ENCODE measurements around the gene KIF2A.

Gene KIF2A

DNA sequence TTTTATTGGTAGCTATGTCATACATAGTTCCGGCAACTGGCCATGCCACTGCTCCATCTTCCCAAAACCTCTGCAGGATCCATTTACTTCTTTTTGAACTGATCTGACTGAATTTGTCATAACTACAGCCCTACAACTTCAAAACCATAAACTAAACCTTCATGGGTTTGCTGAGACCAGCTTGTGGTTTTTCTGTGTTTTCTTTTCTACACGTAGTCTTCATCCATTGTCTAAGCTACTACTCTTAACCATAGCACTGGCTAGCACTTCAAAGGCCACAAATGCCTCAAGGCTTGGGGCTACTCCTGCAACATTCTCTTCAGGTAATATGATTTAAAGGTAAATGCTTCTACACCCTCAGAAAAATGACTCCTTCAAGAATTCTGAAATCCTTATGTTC is 9.0 kb upstream of the KIF2A start:
- no peak for DNase-seq

DNA sequence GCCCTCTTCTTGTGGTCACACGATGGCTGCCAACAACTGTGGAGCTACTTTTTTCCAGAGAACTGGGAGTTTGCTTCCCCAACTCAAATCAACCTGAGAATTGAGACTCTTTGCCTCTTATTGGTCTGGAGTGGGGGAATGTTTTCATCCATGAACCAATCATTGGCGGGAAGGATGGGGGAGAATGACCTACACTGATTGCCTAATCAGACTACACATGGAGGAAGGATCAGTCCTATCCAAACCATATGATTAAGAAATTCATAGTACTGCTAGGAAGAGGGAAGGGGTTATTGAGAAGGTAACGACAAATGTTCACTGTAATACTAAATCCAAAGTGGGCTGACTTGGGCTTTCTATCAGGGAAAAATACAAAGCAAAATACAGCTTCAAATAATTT is 7.9 kb upstream of the KIF2A start:
- DNase-seq, result no peak

DNA sequence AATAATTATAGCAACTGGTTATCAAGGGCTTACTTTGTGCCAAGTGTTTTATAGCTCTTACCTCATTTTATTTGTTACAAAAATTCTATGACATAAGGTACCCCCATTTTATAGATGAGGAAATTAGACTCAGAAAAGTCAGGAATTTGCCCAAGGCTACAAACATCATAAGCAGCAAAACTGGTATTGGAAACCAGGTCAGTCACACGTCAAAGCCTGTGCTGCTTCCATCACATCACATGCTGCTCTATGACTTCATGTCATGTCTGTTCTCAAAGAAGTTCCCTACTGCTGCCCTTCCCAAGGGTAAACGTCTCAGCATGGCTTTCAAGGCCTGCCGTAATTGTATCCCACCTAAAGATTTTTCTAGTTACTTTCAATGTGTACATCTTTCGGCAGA is 6.9 kb upstream of the KIF2A start:
- no peak for DNase-seq

DNA sequence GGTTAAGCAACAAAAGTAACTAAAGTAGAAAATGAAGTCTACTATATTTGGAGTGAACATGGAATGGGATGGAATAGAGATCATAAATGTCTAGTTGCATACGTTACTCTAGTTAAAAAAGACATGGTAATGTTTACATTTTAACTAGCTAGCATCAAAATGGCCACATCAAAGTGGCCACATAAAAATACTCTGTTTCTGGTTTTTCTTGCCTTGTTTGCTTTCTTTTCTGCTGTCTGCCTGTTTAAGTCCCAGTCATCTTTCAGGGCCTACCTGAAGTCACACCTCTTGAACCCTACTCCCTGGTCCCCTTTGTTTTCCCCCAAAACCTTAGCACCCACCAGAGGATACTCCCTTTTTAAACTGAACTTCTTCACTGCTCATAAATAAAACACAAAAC is 6.4 kb upstream of the KIF2A start:
- no peak for DNase-seq

DNA sequence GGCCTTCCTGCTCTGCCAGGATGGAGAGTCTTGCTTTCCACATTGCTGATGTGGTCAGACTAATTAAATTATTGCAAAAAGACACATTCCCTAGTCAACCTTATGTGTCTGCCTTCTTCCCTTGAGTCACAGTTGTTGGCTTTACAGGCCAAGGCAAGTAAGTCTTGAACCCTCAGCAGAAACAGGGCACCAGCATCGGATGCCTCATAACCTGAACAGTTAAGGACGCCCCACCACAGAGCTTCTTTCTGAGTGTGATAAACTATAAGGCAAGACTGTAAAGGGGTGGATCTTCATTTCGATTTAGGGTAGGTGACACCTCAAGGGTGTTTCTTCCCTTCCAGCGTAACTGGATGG is 670 bp upstream of the KIF2A start:
- no peak for DNase-seq

DNA sequence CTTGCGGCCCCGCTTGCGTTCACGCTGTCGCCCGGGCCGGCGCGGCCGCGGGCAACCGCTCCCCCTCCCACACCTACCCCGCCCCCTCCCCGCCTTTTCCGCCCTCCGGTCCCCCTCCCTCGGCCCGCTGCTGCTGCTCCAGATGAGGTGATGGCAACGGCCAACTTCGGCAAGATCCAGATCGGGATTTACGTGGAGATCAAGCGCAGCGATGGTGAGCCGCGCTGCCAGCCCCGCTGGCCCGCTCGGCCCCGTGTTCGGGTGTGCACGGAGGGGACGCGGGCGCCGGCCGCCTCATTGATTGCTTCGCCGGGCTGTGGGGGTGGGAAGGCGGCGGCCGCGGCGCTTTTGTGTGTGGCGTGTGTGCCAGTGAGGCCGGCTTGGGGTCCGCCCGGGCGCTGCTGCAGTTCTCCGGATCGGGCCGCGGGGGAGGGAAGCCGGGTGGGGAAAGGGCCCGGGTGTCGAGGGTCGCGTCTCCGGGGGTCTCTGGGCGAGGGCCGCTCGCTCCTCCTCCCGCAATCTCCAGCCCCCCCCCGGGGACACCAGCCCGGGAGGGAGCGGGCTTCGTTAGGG is 403 bp downstream of the KIF2A start:
- DNase-seq, result no peak

DNA sequence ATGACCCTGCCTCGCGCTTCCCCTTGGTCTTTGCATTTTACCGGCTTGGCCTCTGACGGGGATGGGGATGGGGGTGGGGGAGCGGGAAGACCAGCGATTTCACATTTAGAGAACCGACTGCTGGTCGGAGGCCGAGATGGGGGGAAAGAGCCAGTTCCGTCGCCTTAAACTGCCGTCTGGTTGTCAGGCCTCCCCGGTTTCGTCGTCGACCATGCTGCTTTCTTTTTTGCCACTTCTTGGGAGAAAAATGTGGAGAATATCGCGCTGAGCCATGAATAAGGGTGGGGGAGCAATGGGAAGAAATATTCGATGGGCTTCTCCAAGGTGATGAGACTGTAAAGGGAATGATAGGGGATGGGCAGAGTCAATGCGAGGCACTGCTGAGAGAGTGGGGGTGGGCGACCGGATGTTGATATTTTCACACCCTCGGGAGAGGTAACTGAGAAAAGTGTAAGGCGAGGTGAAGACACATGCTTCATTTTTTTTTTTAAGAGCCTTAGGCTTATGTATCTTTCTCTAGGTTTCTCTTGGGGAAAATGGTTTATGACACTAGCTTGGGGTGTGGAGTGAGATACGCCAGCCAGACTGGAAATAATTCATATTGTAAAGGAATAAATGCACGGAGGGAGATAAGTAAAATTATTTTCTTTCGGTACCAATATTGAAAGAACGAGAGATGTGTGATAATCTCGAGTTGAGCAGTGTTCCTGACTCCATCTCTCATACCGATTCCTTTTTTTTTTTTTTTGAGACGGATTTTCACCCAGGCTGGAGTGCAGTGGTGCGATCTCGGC is 1.1 kb downstream of the KIF2A start:
- DNase-seq, result peak; percentile 86

DNA sequence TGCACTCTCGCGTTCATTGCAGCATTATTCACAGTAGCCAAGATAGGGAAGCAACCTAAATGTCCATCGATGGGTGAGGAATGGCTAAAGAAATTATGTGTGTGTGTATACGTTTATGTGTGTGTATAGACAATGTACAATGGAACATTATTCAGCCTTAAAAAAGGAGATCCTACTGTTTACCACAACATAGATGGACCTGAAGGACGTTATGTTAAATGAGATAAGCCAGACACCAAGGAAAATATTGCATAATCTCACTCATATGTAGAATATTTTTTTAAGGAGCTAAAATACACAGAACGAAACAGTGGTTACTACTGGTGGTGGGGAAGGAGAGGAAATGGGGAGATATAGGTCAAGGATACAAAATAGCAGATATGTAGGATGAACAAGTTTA is 2.4 kb downstream of the KIF2A start:
- no peak for DNase-seq

DNA sequence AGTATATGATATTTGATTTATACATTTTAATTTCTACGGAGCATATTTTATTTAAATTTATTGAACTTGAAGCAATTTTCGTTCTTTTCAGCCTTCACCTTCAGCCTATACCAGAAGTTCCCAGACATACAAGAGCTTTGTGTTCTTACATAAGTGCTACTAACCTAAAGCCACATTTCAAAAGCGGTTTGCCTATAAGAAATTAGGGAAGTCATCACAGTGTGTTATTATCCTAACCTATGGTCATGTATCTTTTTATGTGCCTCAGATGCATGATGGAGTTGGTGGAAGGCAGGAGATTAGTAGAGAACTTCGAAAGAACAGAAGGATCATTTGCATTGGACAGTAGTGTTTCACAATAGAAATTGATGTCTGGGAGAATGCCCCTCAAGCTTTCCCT is 3.1 kb downstream of the KIF2A start:
- no peak for DNase-seq

DNA sequence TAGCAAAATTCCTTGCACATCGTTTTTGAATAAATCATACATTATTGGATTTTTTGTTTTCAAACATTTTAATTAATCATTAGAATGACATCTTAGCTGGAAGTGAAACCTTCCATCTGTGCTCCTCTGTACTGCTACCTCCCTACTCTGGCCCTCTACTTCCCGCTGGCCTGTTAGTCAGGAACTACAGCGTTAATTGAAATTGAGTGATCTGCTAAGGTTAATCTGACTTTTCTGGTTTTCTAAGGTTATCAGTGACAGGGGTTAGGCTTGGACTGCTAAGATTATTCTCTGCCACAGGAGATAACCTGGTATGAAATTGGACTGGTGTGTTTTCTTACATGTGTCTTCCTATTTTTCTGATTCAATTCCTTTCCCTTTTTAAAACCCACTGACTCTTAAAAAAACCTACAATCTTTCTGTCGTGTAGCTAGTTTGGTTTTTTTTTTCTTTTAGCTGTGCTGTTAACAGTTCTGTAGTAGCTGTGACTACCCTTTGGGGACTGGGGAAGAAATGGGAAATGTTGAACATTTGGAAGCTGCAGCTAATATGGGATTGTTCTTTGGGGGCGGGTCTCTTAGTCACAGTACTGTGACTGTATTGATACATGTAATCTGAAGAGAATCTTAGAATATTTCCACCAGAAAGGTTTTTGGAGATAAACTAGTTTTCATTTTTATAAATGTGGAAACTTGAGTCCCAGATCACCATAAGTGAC is 4.6 kb downstream of the KIF2A start:
- DNase-seq, result no peak

DNA sequence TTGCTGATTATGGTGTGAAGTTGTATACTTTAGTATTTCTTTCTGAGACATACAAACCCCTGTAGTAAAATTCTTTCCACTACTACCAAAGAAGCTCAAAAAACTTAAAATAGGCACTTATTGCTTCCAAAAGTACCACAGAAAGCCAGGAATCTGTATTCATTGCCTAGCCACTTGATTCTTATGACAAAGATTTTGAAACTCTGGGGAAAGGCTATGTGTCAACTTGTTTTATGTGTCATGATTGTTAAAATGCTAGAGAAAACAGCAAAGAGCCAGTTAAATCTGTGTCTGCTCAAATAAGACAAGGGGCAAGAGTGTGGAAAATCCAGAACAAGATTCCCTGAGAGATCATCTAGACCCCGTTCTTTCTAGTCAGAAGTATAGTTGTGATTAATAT is 6.0 kb downstream of the KIF2A start:
- DNase-seq, result no peak

DNA sequence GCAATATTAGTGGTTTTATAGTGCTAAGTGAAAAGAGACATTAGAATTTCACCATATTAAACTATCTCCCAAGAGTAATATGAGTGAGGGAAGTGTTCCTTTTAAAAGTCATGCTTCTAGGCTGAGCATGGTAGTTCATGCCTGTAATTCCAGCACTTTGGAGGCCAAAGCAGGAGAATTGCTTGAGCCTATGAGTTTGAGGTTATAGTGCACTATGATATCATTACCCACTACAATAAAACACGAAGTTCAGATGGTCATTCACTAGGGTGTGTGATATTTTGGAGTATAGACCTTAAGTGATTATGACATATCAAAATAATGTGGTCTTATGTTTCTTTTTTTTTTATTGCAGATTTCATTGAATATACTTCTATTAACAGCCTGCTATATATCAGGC is 6.7 kb downstream of the KIF2A start:
- DNase-seq, result no peak

DNA sequence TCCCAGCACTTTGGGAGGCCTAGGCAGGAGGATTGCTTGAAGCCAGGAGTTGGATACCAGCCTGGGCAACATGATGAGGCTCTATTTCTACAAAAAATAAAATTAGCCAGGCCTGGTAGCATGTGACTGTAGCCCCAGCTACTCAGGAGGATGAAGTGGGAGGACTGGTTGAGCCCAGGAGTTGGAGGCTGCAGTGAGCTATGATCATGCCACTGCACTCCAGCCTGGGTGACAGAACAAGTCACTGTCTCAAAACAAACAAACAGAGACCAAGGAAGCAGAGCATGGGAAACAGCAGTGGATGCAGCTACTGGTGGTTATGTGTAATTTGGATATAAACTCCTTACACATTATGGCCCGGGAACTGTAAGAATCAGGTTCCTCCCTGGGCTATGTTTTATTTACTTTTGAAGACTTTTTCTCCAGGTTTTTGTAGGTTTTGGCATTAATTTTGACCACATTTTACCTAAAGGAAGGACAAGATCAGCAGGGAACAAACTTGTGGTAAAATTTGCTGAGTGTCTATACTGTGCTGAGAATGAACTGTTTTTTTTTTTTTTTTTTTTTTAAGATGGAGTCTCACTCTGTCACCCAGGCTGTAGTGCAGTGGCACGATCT is 8.3 kb downstream of the KIF2A start:
- DNase-seq, result no peak

DNA sequence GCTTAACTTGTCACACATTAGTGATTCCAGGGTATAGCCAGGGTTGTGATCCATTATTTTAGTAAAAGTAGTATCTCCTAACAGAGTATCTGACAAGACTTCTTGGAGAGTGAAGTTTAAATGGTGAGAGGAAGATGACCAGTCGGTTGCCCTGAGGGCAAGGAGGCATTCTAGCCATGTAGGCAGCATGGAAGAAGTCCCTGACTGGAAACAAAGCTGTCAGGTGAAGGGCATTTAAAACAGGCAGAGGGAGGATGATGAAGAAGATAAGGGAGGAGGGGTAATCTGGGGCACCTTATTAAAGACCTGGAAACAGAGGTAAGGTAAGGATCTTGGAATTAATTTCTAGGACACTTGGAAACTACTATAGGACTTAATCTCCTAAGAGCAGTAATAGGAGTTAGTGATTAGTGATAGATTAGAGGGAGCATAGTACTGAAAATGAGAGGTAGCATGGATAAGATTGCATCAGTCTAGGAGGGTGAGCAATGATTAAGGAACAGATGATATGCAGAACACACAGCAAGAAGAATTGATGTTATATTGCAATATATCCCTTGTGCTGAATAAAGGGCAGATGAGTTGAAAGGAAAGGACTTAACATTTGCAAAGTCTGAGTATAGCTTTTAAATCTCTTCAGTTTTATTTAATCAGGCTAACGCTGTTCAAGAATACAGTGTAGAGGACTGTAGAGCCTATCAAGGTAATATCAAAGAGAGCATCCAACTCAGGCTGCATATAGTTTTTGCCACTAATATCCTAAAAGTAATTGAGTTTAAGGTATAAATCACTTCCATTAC is 9.6 kb downstream of the KIF2A start:
- DNase-seq, result no peak

DNA sequence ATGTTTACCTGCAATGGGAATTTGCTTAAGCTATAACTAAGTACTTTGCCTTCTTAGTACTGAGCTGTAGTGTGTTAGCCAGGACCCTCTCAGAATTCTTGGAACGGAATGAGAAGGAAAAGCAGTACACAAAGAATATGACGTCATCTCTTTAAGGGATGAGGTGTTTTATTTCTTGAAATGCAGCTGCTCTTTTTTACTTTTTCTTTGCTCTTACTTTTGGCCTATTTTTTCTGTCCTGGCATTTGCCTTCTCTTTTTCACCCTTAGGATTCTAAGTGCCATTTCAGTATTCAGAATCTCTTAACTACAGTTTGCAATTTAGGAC is 10.1 kb downstream of the KIF2A start:
- no peak for DNase-seq

DNA sequence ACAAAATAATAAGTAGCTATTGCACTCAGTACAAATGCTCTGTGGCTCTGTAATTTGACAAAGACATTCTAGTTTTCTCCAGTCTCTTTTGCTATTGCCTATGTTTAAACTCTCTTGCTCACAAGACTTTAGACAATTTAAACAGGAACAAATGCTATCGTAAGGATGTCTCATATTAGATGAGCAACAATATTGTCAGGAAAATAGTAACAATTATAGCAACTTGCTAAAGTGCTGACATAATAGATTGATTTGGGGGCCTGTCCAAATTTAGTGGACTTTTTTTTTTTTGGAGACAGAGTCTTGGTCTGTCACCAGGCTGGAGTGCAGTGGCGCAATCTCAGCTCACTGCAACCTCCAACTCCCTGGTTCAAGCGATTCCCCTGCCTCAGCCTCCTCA is 11.8 kb downstream of the KIF2A start:
- DNase-seq, result no peak

DNA sequence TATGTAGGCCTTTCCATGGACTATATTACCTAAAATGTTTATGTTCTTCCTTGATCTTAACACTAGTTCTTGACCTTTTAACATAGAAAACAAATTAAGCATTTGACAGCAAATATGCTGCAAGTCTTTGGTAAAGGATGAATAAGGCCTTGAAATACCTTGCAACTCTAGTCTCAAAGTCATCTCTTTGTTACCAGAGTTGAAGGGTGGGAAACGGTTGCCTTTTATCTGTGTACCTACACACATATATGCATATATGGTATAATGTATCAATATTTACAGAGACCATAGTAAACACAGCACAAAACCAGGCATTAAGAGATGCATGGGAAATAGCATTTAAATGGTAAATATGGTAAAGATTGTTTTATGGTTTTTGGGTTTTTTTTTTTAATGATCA is 16.5 kb downstream of the KIF2A start:
- no peak for DNase-seq

DNA sequence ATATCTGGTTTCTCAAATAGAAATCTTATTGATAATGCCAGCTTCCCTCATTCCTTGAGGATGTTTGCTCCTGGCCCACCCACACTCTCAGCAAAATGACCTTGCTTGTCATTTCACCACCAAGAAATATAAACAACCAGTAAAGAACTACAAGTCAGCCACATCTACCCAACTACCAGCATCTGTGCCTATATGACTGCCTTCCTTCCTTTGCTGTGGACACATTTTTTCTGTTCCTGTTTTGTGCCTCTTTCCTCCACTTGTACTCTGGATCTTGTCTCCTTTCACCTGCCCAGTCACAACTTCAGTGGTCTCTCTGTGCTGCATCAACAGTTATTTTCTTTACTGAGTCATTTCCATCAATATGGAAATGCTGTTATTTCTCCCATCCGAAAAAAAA is 20.3 kb downstream of the KIF2A start:
- DNase-seq, result no peak

DNA sequence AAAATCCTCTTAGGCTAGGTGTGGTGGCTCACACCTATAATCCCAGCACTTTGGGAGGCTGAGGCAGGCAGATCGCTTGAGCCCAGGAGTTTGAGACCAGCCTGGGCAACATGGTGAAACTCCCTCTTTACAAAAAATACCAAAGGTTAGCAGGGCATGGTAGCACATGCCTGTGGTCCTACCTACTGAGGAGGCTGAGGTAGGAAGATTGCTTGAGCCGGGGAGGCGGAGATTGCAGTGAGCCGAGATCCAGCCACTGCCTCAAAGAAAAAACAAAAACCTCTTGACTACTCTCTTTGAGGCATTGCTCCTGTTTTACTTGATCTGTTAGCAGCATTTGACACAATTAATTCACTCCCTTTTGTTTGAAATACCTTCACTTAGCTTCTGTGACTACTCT is 20.7 kb downstream of the KIF2A start:
- no peak for DNase-seq

DNA sequence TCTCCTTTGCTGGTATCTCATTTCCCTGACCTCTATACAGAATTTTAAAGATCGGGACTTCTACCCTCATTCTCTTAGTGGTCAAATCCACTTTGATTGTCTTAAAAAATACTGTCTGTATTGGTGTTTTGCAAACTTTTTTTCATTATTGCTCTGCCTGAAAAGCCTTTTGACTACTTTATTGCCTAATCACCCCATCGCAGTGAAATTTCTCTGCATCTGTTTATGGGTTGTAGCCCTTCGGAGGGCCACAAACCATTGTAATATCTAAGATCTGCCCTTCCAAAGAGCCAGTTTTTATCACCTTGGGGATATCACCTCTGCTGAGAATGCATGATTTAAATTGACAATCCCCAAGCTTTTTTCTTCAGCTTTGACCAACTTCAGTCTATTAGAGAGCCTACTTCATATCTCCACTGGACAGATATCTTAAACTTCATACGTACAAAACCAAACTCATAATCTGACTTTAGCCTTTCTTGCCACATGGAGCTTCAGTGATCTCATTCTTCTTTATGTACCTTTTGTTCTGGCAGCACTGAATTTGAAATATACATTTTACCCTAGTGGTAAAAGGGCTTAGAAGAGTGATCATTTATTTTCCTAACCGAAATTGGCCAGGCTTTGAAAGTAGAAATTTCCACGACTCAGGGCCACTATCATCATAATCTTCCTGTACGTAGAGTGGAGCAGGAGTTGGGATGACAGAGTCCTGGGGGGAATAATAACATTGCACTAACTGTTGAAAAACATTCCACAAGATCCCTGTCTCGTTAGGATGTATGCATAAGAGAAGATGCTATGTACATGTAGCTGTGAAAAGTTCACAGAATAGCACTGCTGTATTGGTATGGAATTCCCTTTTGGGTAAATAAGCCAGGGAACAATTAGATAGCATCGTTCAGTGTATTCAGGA is 21.4 kb downstream of the KIF2A start:
- no peak for DNase-seq

DNA sequence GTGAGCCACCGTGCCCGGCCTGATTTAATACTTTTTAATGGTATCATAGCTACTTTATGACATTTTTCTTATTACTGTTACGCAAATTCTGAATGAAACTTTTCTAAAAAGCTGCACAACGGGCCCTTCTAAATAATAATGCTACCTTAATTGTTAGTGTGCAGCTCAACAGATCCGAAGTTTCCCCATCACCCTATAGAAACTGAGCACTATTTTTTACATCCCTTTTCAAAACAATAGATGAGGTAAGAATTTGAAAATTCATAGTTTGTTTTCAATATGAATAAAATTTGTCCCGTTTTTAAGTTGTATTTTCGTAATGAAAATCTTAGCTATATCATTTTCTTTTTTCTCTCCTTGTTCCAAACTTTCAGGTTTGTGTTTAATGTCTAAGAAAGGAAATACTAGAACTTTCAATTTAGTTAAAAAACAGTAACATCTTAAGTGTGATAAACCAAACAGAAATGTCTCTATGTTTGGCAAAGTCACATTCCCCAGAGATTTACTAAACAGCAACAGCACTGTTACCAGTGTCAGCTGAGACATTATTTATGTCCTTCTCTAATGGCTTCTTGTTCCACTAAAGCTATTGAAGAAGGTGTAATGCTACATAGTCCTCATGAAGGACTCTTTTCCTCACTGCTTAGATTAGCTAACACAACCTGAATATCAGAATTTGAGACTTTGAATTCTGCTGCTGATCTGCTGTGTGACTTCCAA is 22.9 kb downstream of the KIF2A start:
- DNase-seq, result no peak

DNA sequence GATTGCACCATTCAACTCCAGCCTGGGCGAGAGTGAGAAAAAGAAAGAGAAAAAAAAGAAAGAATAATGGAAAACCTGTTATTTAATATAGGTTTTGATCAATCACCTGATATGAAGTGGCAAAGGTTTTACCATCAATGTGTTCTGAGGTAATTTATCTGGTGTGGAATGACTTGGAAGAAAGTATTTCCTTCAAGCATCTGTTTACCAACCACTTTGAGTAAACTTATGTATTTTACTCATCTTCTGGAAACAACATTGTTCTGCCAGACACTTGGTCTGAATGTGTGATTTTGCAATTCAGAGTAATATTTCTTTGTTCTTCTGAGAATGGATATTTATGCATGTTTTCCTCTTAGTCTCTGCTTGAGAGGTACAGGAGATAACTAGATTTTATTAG is 24.3 kb downstream of the KIF2A start:
- no peak for DNase-seq
